GM10248 (cell line): ENCODE results near the gene KLHL14.

Source experiments
- CTCF ChIA-PET: fragments of 300-600 bp; sonication (Branson Sonifier 250); formaldehyde crosslinking; extraction: SDS; loops from one replicate; lab custom pipeline; 2021; ENCODE audit warnings: antibody characterized with exemption; lab: Yijun Ruan, JAX
- POLR2A ChIA-PET: fragments of 350-650 bp; sonication (Branson Sonifier 250); formaldehyde crosslinking; extraction: SDS; loops from one replicate; lab custom pipeline; 2020; ENCODE audit warnings: antibody characterized with exemption; lab: Yijun Ruan, JAX
- DNase-seq: peaks from one replicate; pipeline ENCODE4 v3.0.0; 2012; ENCODE audit errors: extremely low spot score
- CTCF ChIP-seq: IDR thresholded peaks from 2 replicates; pipeline ENCODE4 v1.5.1; 2012; ENCODE audit warnings: mild to moderate bottlenecking, low read depth; ENCODE audit errors: extremely low read depth, missing control alignments, control extremely low read depth

The KLHL14 gene

DNA sequence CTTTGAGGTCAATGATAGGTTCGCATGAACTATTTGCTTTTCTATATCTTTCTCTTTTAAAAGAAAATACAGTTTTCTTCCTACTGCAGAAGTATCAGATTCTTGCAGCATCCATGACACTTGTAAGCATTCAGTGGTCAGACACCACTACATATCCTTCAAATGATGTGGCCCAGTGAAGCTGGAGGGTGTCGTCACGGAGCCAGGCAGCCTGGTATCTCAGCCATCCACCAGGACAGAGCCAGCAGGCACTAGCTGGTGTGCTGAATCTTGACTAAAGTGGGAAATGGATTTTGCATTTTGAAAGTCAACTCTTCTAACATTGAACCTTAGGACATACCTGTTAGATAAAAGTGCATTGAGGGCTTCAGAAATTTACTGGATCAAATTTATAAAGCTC is 5.4 kb downstream of the KLHL14 start:
- no peak for DNase-seq
- CTCF ChIA-PET: no interaction called here
- TF ChIP-seq CTCF: no peak

GRCh38 chr18:32764611-32765244 is 8.1 kb downstream of the KLHL14 start:
- DNase-seq: no peak
- TF ChIP-seq CTCF: no peak
- CTCF ChIA-PET: interaction anchor here (1.3 kb wide), 1 partner anchor 11 kb away, joined by 3 read pairs; no protein-coding TSS in a partner anchor
- POLR2A ChIA-PET: no interaction called here

More for the DNA sequence above, 5.4 kb downstream of the KLHL14 start:
- POLR2A ChIA-PET: no interaction called here

GRCh38 chr18:32763293-32763692 is 9.5 kb downstream of the KLHL14 start:
- no peak for TF ChIP-seq CTCF
- ChIA-PET CTCF (interaction anchor here (1.3 kb wide), 1 partner anchor 13 kb away, joined by 3 read pairs; no protein-coding TSS in a partner anchor), POLR2A (no interaction called here)
- DNase-seq: no peak

- TF ChIP-seq CTCF: no peak
- DNase-seq: no peak
- ChIA-PET CTCF (no interaction called here), POLR2A (no interaction called here)
These were observed 11.6 kb downstream of the KLHL14 start for GRCh38 chr18:32761231-32761630.

GRCh38 chr18:32760391-32760790 is 12.4 kb downstream of the KLHL14 start:
- TF ChIP-seq CTCF: no peak
- ChIA-PET POLR2A (no interaction called here), CTCF (interaction anchor here (0.8 kb wide), 1 partner anchor 30 kb away, joined by 3 read pairs; no protein-coding TSS in a partner anchor)
- peak; percentile 64 for DNase-seq

DNA sequence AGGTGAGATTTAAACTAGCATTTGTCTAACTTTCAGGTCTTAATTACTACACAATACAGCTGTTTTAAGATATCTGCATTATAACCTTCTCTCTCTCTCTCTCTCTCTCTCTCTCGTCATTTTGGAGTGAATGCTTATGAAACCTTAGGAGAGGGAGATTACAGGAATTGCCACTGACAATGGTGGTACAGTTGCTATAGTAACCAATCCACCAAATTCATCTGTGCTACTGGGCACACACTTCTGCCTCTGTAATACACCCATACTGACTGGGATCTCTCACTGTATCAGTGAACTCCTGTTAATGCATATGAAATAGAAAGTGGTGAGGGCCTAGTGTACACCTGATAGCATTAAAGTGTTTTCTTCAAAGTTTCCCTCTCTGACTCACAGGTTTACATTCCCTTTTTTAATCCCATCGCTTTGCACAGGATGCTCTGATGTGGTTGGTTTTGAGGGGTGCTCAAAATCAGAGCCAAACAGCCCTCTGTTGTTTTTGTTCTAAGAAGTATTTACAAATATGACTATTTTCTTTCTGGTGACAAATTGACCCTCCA is 13.1 kb downstream of the KLHL14 start:
- ChIA-PET POLR2A (no interaction called here), CTCF (interaction anchor here (0.8 kb wide), 1 partner anchor 31 kb away, joined by 3 read pairs; no protein-coding TSS in a partner anchor)
- no peak for DNase-seq
- TF ChIP-seq CTCF: no peak
